CD8-positive, alpha-beta memory T cell (primary cell): ENCODE measurements around the gene GLE1. TPM values are rescaled to one million over a fixed set of nuclear protein-coding genes. Genes with fewer than 3 reads are reported as not detected.
A peak's percentile ranks its signal among the peaks of the same experiment; 100 is the strongest.

Experiments used
- CTCF ChIA-PET: fragments of 350-600 bp; sonication (Branson Sonifier 250); formaldehyde crosslinking; loops from one replicate; lab custom pipeline; 2021; ENCODE audit warnings: antibody characterized with exemption; lab: Charles Lee
- POLR2A ChIA-PET: fragments of 350-600 bp; sonication (Branson Sonifier 250); formaldehyde crosslinking; loops from one replicate; lab custom pipeline; 2021; ENCODE audit warnings: antibody characterized with exemption; lab: Charles Lee
- DNase-seq, 5 donors: peaks; one replicate each; pipeline versions ENCODE4 v3.0.0 to v3.0.0-alpha.2; 2020 to 2022; ENCODE audit warnings: mixed read lengths in 1 of 5
- H3K27ac ChIP-seq: one replicate; pipeline ENCODE4 v1.7.0; 2013; ENCODE audit warnings: low read depth, mild to moderate bottlenecking, low read length, moderate library complexity
- H3K27me3 ChIP-seq: 2 replicates; pipeline ENCODE4 v1.7.0; 2013; ENCODE audit warnings: low read length, mild to moderate bottlenecking; ENCODE audit not compliant: insufficient read depth, poor library complexity, severe bottlenecking
- H3K36me3 ChIP-seq: 2 replicates; pipeline ENCODE4 v1.7.0; 2013; ENCODE audit warnings: mild to moderate bottlenecking, low read length, moderate library complexity; ENCODE audit not compliant: insufficient read depth
- H3K4me1 ChIP-seq: 2 replicates; pipeline ENCODE4 v1.7.0; 2013; ENCODE audit warnings: mild to moderate bottlenecking, low read length, moderate library complexity; ENCODE audit not compliant: insufficient read depth
- H3K4me3 ChIP-seq: 2 replicates; pipeline ENCODE4 v1.7.0; 2013; ENCODE audit warnings: mild to moderate bottlenecking, low read length
- H3K9me3 ChIP-seq: 2 replicates; pipeline ENCODE4 v1.7.0; 2013; ENCODE audit warnings: mild to moderate bottlenecking, low read length
- H3K27ac Mint-ChIP-seq, 8 donors: one replicate each; pipeline ENCODE4 v1.8.0; 2020 to 2021; ENCODE audit warnings: mixed read lengths in 8 of 8, mild to moderate bottlenecking in 6 of 8, inconsistent platforms in 3 of 8, moderate library complexity in 3 of 8
- H3K27me3 Mint-ChIP-seq, 2 donors: one replicate each; pipeline ENCODE4 v1.8.0; 2020 to 2021; ENCODE audit warnings: mixed read lengths in 2 of 2, mild to moderate bottlenecking in 1 of 2, moderate library complexity in 1 of 2
- H3K36me3 Mint-ChIP-seq, 3 donors: one replicate each; pipeline ENCODE4 v1.8.0; 2020 to 2021; ENCODE audit warnings: mixed read lengths in 3 of 3, inconsistent platforms in 1 of 3, mild to moderate bottlenecking in 1 of 3
- H3K4me1 Mint-ChIP-seq, 3 donors: one replicate each; pipeline ENCODE4 v1.8.0; 2020 to 2021; ENCODE audit warnings: mixed read lengths in 3 of 3, inconsistent platforms in 1 of 3, mild to moderate bottlenecking in 1 of 3
- H3K4me3 Mint-ChIP-seq, 7 donors: one replicate each; pipeline ENCODE4 v1.8.0; 2020 to 2021; ENCODE audit warnings: mixed read lengths in 7 of 7, mild to moderate bottlenecking in 6 of 7, moderate library complexity in 4 of 7, inconsistent platforms in 2 of 7
- H3K9me3 Mint-ChIP-seq, 5 donors: one replicate each; pipeline ENCODE4 v1.8.0; 2020 to 2022; ENCODE audit warnings: mixed read lengths in 5 of 5, mild to moderate bottlenecking in 3 of 5, moderate library complexity in 2 of 5, inconsistent platforms in 1 of 5
- polyA plus RNA-seq: library from polyadenylated mRNA; unstranded; fragments of 300-500 nt; fragmentation: Illumina TruSeq; gene quantifications from one replicate; pipeline ENCODE4 v1.2.3, GENCODE V29; 2021
- total RNA-seq, 2 experiments: library from RNA; stranded (reverse); gene quantifications; one replicate each; pipeline ENCODE4 v1.2.3, GENCODE V29; 2021

GLE1 gene
- total and polyA plus RNA-seq, 3 experiments from 2014 or later = 35.1 to 51.9 (median 48.7) TPM

GRCh38 chr9:128548876-128549275 lies 44.4 kb downstream of the GLE1 start:
- ChIA-PET POLR2A (no interaction called here), CTCF (no interaction called here)
- no peak for DNase-seq
- Histone ChIP-seq H3K36me3 (no peaks in the 10 kb centered on the region), H3K27ac (no peak overlapping the region), H3K4me1 (peaks cover 30% of the 10 kb centered on the region), H3K4me3 (no peak overlapping the region), H3K9me3 (no peaks in the 10 kb centered on the region), H3K27me3 (no peaks in the 10 kb centered on the region)
- Mint-ChIP-seq H3K4me3 (peak overlapping the region in 2 of 7 donors; percentile 41 to 42), H3K9me3 (no peaks in the 10 kb centered on the region), H3K4me1 (peaks cover 21 to 23% (median 23%) of the 10 kb centered on the region in 3 donors), H3K27me3 (peaks cover 0 to 2% of the 10 kb centered on the region in 2 donors), H3K36me3 (peaks cover 0 to 4% (median 0%) of the 10 kb centered on the region in 3 donors), H3K27ac (peak overlapping the region in 4 of 8 donors; percentile 2 to 70 (median 30))

GRCh38 chr9:128550226-128550625 lies 45.7 kb downstream of the GLE1 start:
- Mint-ChIP-seq H3K4me1 (peaks cover 21 to 23% (median 23%) of the 10 kb centered on the region in 3 donors), H3K27ac (peak overlapping the region in 7 of 8 donors; percentile 90 to 99 (median 96)), H3K36me3 (peaks cover 0 to 4% (median 0%) of the 10 kb centered on the region in 3 donors), H3K27me3 (peaks cover 0 to 2% of the 10 kb centered on the region in 2 donors), H3K4me3 (peak overlapping the region in 6 of 7 donors; percentile 16 to 98 (median 66)), H3K9me3 (no peaks in the 10 kb centered on the region)
- Histone ChIP-seq H3K27ac (no peak overlapping the region), H3K4me3 (no peak overlapping the region), H3K4me1 (peaks cover 44% of the 10 kb centered on the region), H3K27me3 (no peaks in the 10 kb centered on the region), H3K9me3 (no peaks in the 10 kb centered on the region), H3K36me3 (no peaks in the 10 kb centered on the region)
- CTCF ChIA-PET = interaction anchor here (0.7 to 1.6 kb wide), 4 partner anchors 8 to 19 kb away, joined by 3 to 4 read pairs (median 4); no protein-coding TSS in a partner anchor
- DNase-seq = peak in 1 of 5 donors; percentile 16
- POLR2A ChIA-PET = interaction anchor here (1.2 to 3.2 kb wide), 3 partner anchors 9 to 57 kb away, joined by 3 to 8 read pairs (median 4); no protein-coding TSS in a partner anchor

- H3K27me3 ChIP-seq = no peaks in the 10 kb centered on the region
- peaks cover 52% of the 10 kb centered on the region for H3K4me1 ChIP-seq
- Mint-ChIP-seq H3K4me1 (peaks cover 21 to 25% (median 23%) of the 10 kb centered on the region in 3 donors), H3K36me3 (peaks cover 0 to 4% (median 0%) of the 10 kb centered on the region in 3 donors), H3K27ac (peak overlapping the region in 7 of 8 donors; percentile 96 to 100 (median 99)), H3K4me3 (peak overlapping the region in 6 of 7 donors; percentile 90 to 98 (median 94)), H3K27me3 (peaks cover 0 to 2% of the 10 kb centered on the region in 2 donors), H3K9me3 (no peaks in the 10 kb centered on the region)
- no peaks in the 10 kb centered on the region for H3K36me3 ChIP-seq
- ChIA-PET POLR2A (interaction anchor here (0.7 to 3.2 kb wide), 5 partner anchors 9 to 138 kb away, joined by 3 to 8 read pairs (median 3); partner anchors contain the start of gene SET), CTCF (interaction anchor here (0.7 to 1.6 kb wide), 6 partner anchors 9 to 131 kb away, joined by 3 to 4 read pairs (median 3); no protein-coding TSS in a partner anchor)
- peak overlapping the region; percentile 76 for H3K4me3 ChIP-seq
- H3K27ac ChIP-seq = peak overlapping the region; percentile 84
- H3K9me3 ChIP-seq = no peaks in the 10 kb centered on the region
- no peak for DNase-seq
These were observed 46.5 kb downstream of the GLE1 start for GRCh38 chr9:128550770-128551656.

GRCh38 chr9:128551657-128552152 lies 47.2 kb downstream of the GLE1 start:
- ChIA-PET POLR2A (interaction anchor here (0.7 to 3.2 kb wide), 7 partner anchors 10 to 1290 kb away, joined by 3 to 12 read pairs (median 4); partner anchors contain the start of genes ENDOG, GLE1 and SET), CTCF (interaction anchor here (0.9 to 1.6 kb wide), 4 partner anchors 20 to 132 kb away, joined by 3 to 4 read pairs (median 4); no protein-coding TSS in a partner anchor)
- Histone ChIP-seq H3K27me3 (no peaks in the 10 kb centered on the region), H3K27ac (peak overlapping the region; percentile 84), H3K9me3 (no peaks in the 10 kb centered on the region), H3K4me3 (peak overlapping the region; percentile 76), H3K4me1 (peaks cover 59% of the 10 kb centered on the region), H3K36me3 (no peaks in the 10 kb centered on the region)
- Mint-ChIP-seq H3K9me3 (no peaks in the 10 kb centered on the region), H3K4me3 (peak overlapping the region in 6 of 7 donors; percentile 90 to 98 (median 94)), H3K27ac (peak overlapping the region in 7 of 8 donors; percentile 96 to 100 (median 99)), H3K27me3 (peaks cover 0 to 2% of the 10 kb centered on the region in 2 donors), H3K4me1 (peaks cover 21 to 32% (median 25%) of the 10 kb centered on the region in 3 donors), H3K36me3 (peaks cover 0 to 4% (median 0%) of the 10 kb centered on the region in 3 donors)
- no peak for DNase-seq

GRCh38 chr9:128552153-128552743 lies 47.7 kb downstream of the GLE1 start, which contains the start of gene SPTAN1:
Gene SPTAN1 (plus strand): TSS chr9:128552587. CDS start chr9:128566741, 14,154 bp downstream.
- POLR2A ChIA-PET = interaction anchor here (0.5 to 3.2 kb wide), 8 partner anchors 11 to 1290 kb away, joined by 3 to 12 read pairs (median 4); partner anchors contain the start of genes ENDOG, GLE1 and SET
- H3K4me3 ChIP-seq = peak within 1 kb of the TSS; percentile 76
- peak; percentile 95 to 97 (median 96) for DNase-seq
- peaks cover 21 to 37% (median 31%) of the 10 kb centered on the region in 3 donors for H3K4me1 Mint-ChIP-seq
- H3K27ac Mint-ChIP-seq = peak within 1 kb of the TSS in 7 of 8 donors; percentile 96 to 100 (median 99)
- no peaks in the 10 kb centered on the region for H3K36me3 ChIP-seq
- no peaks in the 10 kb centered on the region for H3K27me3 ChIP-seq
- no peaks in the 10 kb centered on the region for H3K9me3 Mint-ChIP-seq
- H3K36me3 Mint-ChIP-seq = peaks cover 0 to 5% (median 0%) of the 10 kb centered on the region in 3 donors
- H3K27ac ChIP-seq = peak within 1 kb of the TSS; percentile 84
- CTCF ChIA-PET = interaction anchor here (1.3 to 1.6 kb wide), 2 partner anchors 114 to 132 kb away, joined by 3 to 4 read pairs; no protein-coding TSS in a partner anchor
- no peaks in the 10 kb centered on the region for H3K9me3 ChIP-seq
- peaks cover 64% of the 10 kb centered on the region for H3K4me1 ChIP-seq
- H3K4me3 Mint-ChIP-seq = peak within 1 kb of the TSS in 6 of 7 donors; percentile 90 to 98 (median 94)
- peaks cover 0 to 2% of the 10 kb centered on the region in 2 donors for H3K27me3 Mint-ChIP-seq

GRCh38 chr9:128552744-128553440 lies 48.4 kb downstream of the GLE1 start:
- Histone ChIP-seq H3K9me3 (no peaks in the 10 kb centered on the region), H3K4me3 (peak overlapping the region; percentile 75), H3K27ac (peak overlapping the region; percentile 55), H3K36me3 (no peaks in the 10 kb centered on the region), H3K4me1 (peaks cover 68% of the 10 kb centered on the region), H3K27me3 (no peaks in the 10 kb centered on the region)
- CTCF ChIA-PET = interaction anchor here (1.5 to 1.6 kb wide), 2 partner anchors 44 to 115 kb away, joined by 4 read pairs; no protein-coding TSS in a partner anchor
- peaks cover 22 to 42% (median 34%) of the 10 kb centered on the region in 3 donors for H3K4me1 Mint-ChIP-seq
- H3K27ac Mint-ChIP-seq = no peak overlapping the region
- peak in 2 of 5 donors; percentile 35 to 59 for DNase-seq
- peak overlapping the region in 2 of 7 donors; percentile 92 to 96 for H3K4me3 Mint-ChIP-seq
- H3K27me3 Mint-ChIP-seq = peaks cover 0 to 2% of the 10 kb centered on the region in 2 donors
- H3K36me3 Mint-ChIP-seq = peaks cover 0 to 7% (median 0%) of the 10 kb centered on the region in 3 donors
- POLR2A ChIA-PET = interaction anchor here (0.5 to 3.2 kb wide), 5 partner anchors 11 to 1174 kb away, joined by 4 to 12 read pairs (median 6); partner anchors contain the start of gene GLE1
- H3K9me3 Mint-ChIP-seq = no peaks in the 10 kb centered on the region
